ENCODE data around the gene PHF21A. TPM values are rescaled to one million over a fixed set of nuclear protein-coding genes. Genes with fewer than 3 reads are reported as not detected.
"Not testable (repeated sequence)": the region's sequence is repeated elsewhere in the genome, so short reads cannot be mapped to it uniquely, and the experiment has no call there.

Gene PHF21A
- total and polyA plus RNA-seq, 2 donors: 24.3 to 36.6 TPM

DNA sequence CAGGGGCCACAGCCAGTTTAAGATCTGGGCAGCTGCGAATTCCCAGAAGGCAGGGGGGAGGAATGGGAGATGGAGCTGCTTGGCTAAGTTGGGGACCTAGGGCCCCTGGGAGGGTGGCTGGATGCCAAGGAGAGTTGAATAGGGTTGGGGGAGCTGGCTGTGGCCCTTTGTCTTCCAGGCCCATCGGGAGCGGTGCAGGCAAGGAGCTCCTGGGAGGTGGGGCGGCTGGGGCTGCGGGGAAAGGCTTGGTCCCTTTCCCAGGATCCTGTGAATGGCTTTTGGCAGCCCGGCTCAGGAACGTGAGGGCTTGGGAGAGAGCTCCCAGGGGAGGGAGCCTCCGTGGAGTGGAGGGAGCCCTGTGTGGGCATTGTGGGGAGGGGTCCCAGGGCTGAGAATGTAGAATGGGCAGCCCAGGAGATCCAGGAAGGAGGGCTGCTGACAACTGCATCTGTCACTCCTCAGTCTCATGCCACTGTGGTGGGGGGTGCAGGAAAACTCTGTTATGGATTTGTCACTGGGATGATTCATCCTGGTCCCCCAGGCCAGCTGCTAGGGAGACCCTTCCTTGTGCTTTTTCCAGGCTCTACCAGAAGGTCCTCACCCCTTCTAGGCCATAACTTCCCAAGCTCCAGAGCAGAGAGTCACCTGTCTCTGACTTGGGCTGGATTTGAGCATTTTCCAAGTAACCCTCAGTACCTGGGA is 220.2 kb downstream of the PHF21A start:
- peaks cover 2% of the 10 kb centered on the region for H3K4me1 ChIP-seq (ENCODE audit: insufficient read depth)
- no peaks in the 10 kb centered on the region for H3K36me3 ChIP-seq (ENCODE audit: insufficient read depth)
- H3K27ac ChIP-seq (ENCODE audit: low read depth): no peak overlapping the region
- DNase-seq (ENCODE audit: extremely low spot score): no peak
- WGBS: 11% methylated on average over 8 of the region's 8 CpGs
- no peak overlapping the region for H3K4me3 ChIP-seq (ENCODE audit: low read depth, low read length)

DNA sequence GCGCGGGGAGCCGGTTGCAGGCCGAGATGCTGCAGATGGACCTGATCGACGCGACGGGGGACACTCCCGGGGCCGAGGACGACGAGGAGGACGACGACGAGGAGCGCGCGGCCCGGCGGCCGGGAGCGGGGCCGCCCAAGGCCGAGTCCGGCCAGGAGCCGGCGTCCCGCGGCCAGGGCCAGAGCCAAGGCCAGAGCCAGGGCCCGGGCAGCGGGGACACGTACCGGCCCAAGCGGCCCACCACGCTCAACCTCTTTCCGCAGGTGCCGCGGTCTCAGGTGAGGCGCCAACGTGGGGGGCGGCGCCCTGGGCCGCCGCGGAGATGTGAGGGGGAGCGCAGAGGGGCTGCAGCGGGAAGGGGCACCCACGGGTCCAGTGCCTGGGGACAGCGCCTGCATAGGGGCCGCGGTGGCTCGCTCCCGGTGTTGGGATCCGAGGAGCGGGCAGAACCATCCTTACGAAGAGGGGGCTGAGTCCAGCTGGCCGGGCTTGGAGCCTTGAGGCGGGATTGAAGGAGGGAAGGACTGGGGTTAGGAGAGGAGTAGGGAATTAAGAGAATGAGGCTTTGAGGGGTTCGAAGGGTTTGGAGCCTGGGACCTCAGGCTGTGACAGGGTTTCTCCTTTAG is 221.0 kb downstream of the PHF21A start:
- not testable (repeated sequence) for H3K4me1 ChIP-seq (ENCODE audit: insufficient read depth); DNase-seq (ENCODE audit: extremely low spot score); H3K27ac ChIP-seq (ENCODE audit: low read depth); H3K36me3 ChIP-seq (ENCODE audit: insufficient read depth)
- WGBS: 2% methylated on average over 38 of the region's 59 CpGs
- peak overlapping the region; percentile 57 for H3K4me3 ChIP-seq (ENCODE audit: low read depth, low read length)

DNA sequence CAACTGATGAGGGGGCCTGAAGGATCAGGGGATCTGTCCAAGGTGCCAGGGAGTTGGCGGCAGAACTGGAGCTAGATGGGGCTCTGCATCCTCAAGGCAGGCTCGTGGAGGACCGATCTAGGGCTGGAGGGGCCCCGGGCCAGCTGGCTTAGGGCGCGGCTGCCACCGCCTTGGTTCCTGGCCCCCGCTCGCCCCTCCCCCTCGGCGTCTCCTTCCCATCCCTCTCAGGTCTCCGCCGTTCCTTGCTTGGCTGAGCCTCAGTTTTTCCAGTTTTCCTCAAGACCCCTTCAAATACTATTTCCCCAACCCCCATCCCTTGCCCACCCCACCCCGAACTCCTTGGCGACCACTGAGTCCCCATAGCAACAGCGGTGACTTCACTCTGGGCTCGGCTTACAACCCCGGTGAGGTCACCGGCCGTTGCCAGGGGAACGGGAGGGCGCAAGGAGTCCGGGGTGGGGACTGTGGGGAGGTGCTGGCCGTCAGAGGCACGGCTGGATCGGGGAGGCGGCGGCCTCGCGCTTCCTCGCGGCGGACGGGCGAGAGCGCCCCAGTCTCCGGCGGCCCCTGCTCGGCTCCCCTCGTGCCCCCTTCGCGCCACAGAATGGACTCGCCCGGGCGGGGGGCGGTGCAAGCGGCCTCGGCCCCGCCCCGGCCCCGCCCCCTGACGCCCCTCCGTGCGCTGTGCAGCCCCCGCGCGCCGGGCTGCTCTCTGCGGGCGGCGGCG is 221.6 kb downstream of the PHF21A start:
- H3K27ac ChIP-seq (ENCODE audit: low read depth): no peak overlapping the region
- H3K4me3 ChIP-seq (ENCODE audit: low read depth, low read length): peak overlapping the region; percentile 57
- WGBS: 1% methylated on average over 62 of the region's 62 CpGs
- peaks cover 2% of the 10 kb centered on the region for H3K4me1 ChIP-seq (ENCODE audit: insufficient read depth)
- H3K36me3 ChIP-seq (ENCODE audit: insufficient read depth): no peaks in the 10 kb centered on the region
- DNase-seq (ENCODE audit: extremely low spot score): peak; percentile 76

DNA sequence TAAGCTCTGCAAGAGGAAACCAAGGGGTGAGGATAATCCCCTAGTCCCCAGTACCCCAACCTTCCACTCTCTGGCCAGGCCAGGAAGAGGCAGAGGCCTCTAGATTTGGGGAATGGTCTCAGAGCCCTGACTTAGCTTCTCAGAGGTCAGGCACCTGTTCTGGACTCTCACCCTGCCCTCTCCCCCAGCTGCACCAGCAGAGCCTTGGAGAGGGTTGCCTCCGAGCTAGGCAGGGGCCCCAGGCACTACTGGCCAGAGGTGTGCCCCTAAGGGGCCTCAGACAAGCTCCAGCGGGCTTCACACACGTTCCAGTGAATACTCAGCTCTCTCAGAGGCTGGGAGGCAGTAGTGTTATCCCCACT is 222.2 kb downstream of the PHF21A start:
- Histone ChIP-seq H3K4me1 (ENCODE audit: insufficient read depth) (peaks cover 2% of the 10 kb centered on the region), H3K36me3 (ENCODE audit: insufficient read depth) (no peaks in the 10 kb centered on the region), H3K4me3 (ENCODE audit: low read depth, low read length) (no peak overlapping the region), H3K27ac (ENCODE audit: low read depth) (no peak overlapping the region)
- no peak for DNase-seq (ENCODE audit: extremely low spot score)
- 8% methylated on average over 3 of the region's 3 CpGs for WGBS

DNA sequence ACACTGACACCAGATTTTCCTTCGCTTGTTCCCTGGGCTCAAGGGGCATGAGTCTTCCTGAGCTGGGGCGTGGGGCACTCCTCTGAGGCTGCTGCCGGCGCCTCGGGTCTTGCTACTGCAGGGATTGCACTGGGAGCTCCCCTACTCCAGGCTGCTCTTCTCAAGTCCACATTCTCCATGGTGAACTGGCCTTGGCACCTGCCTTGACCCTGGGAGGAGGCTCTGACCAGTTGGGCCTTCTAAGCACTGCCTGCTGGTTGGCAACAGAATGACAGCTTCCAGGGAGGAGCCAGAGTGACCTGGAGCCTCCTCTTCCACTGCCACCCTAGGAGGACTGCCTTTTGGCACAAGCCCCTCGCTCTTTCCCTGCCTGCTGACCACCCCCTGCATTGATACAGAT is 223.7 kb downstream of the PHF21A start:
- H3K27ac ChIP-seq (ENCODE audit: low read depth): no peak overlapping the region
- 91% methylated on average over 6 of the region's 6 CpGs for WGBS
- no peaks in the 10 kb centered on the region for H3K36me3 ChIP-seq (ENCODE audit: insufficient read depth)
- H3K4me3 ChIP-seq (ENCODE audit: low read depth, low read length): no peak overlapping the region
- no peak for DNase-seq (ENCODE audit: extremely low spot score)
- peaks cover 2% of the 10 kb centered on the region for H3K4me1 ChIP-seq (ENCODE audit: insufficient read depth)

DNA sequence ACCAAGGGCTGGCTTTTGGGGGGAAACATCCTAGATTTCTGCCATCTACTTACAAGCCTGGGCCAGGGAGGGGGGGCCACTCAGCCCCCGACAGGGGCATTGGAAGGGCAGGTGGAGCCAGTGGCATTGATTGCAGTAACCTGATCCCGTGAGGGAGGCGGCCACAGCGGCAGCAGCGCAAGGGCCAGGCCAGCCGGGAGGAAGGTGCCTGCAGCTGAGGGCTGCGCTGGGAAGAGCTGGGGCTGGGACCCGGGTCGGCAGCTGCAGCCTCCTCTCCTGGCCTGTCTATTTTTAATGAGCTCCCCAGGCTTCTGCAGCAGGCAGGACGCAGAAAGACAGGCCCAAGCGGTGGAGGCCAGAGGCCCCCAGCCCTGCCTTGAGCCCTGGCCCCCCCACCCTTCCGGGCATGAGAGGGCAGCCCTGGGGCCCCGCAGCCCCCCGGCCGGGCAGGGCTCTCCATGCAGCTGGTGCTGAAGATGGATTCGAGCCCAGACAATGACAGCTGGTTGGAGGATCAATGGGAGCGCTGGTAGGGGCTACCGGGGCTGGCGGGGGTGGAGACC is 224.8 kb downstream of the PHF21A start:
- Histone ChIP-seq H3K4me1 (ENCODE audit: insufficient read depth) (peaks cover 2% of the 10 kb centered on the region), H3K27ac (ENCODE audit: low read depth) (no peak overlapping the region), H3K4me3 (ENCODE audit: low read depth, low read length) (no peak overlapping the region), H3K36me3 (ENCODE audit: insufficient read depth) (no peaks in the 10 kb centered on the region)
- WGBS: 15% methylated on average over 19 of the region's 19 CpGs
- no peak for DNase-seq (ENCODE audit: extremely low spot score)

DNA sequence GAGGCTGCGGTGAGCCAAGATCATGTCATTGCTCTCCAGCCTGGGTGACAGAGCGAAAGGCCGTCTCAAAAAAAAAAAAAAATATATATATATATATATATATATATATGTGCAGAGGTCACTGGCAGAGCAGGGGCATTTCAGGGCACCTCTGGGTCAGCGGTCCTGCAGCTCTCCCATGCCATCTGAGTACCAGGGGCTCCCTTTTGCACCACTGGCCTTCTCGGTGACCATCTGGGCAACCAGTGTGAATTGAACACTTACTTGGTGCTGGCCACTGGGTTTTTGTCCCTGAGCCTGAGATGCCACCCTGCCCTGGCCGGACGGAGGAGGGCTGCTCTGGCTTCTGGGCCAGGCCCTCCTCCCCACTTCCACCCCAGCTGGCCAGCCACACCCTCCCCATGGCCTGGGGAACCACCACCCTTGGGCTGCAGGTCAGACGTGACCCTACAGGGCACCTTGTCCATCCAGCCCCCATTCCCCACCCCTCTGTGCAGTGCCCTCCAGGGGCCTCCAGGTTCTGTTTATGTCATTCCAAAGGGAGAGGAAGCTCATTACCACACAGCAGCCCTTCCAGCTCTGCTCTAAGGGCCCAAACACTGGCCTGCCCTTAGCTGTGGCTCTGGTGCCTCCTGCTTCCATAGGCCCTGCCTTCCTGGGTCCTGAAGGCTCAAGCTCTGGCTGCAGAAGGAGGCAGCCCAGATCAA is 225.5 kb downstream of the PHF21A start:
- 90% methylated on average over 8 of the region's 8 CpGs for WGBS
- Histone ChIP-seq H3K4me1 (ENCODE audit: insufficient read depth) (peaks cover 2% of the 10 kb centered on the region), H3K36me3 (ENCODE audit: insufficient read depth) (no peaks in the 10 kb centered on the region), H3K27ac (ENCODE audit: low read depth) (no peak overlapping the region), H3K4me3 (ENCODE audit: low read depth, low read length) (no peak overlapping the region)
- no peak for DNase-seq (ENCODE audit: extremely low spot score)

DNA sequence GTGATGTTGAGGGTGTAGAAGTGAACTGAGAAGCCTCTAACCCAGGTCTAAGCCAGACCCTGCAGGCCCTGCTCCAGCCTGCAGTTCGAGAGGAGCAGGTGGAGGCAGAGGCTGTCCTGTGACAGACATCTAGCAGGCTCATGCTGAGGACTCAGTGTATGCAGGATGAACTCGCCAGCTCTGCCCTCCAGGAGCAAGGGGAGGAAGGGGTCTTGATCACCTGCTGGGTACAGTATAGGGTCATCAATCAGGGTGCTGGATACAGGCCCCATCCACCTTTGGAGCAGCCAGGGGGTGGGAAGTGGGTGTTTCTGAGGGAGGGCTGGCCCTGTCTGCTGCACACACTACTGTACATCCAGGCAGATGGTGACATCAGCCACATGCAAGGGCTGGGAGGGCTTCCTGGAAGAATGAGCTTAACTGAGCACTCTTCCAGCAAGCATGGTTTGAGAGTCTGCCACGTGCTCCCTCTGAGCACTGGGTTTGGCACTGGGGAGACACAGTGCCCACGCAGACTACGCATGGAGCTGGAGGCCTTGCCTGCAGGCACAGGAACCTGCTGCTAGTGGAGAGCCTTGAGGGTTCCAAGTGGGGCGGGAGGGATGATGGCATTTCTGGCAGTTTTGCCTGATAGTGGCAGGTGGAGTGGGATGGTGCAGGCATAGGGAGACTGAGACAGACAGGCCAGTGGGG is 226.6 kb downstream of the PHF21A start:
- WGBS: 85% methylated on average over 6 of the region's 6 CpGs
- peaks cover 2% of the 10 kb centered on the region for H3K4me1 ChIP-seq (ENCODE audit: insufficient read depth)
- no peak overlapping the region for H3K4me3 ChIP-seq (ENCODE audit: low read depth, low read length)
- H3K36me3 ChIP-seq (ENCODE audit: insufficient read depth): no peaks in the 10 kb centered on the region
- no peak overlapping the region for H3K27ac ChIP-seq (ENCODE audit: low read depth)
- no peak for DNase-seq (ENCODE audit: extremely low spot score)

DNA sequence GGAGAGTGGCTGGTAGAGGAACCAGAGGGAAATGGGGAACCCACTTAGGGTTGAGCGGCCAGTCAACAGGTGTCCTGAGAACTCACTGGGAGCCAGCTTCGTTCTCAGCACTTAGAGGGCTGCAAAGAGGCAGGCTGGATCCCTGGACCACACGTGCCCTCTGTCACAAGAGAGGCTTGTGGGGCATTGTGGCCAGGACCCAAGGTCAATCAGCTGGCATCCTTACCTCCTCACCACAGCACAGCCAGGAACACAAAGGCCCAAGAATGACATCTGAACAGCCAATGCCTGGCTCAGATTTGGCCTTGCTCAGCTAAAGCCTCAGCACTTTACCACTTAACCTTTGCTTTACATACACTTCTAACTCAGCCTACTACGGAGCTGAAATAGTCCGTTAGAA is 228.4 kb downstream of the PHF21A start:
- Histone ChIP-seq H3K4me1 (ENCODE audit: insufficient read depth) (no peaks in the 10 kb centered on the region), H3K27ac (ENCODE audit: low read depth) (no peak overlapping the region), H3K36me3 (ENCODE audit: insufficient read depth) (no peaks in the 10 kb centered on the region), H3K4me3 (ENCODE audit: low read depth, low read length) (no peak overlapping the region)
- WGBS: 78% methylated on average over 5 of the region's 5 CpGs
- DNase-seq (ENCODE audit: extremely low spot score): no peak

DNA sequence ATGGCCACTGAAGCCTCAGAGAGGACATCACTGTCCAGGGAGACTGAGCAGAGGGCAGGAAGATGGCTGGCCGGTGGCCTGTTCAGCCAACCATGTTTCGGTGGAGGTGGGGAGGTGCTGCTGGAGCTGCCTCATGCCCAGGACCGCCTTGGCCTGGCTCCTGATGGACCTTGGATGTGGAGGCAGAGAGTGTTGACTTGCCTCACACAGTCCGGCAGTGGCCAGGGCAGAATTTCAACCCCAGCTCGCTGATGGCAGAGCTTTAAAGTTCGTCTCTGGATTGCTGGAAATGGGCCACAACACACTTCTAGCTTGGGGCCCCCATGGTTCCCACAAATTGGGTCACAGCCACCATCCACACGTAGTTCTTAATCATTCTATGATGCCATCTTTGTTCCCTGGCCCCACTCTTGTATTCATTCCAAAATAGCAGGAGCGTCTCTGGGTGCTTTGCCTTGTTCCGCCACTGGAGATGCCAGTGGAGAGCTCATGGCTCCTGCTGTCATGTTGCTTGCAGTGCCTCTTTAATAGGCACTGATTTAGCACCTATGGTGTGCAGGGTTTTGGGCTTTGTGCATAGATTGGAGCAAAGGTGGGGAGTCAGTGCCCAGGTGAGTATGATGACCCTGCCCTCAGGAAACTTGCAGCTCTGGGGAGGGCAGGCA is 230.2 kb downstream of the PHF21A start:
- Histone ChIP-seq H3K36me3 (ENCODE audit: insufficient read depth) (no peaks in the 10 kb centered on the region), H3K4me3 (ENCODE audit: low read depth, low read length) (no peak overlapping the region), H3K4me1 (ENCODE audit: insufficient read depth) (no peaks in the 10 kb centered on the region), H3K27ac (ENCODE audit: low read depth) (no peak overlapping the region)
- WGBS: 78% methylated on average over 9 of the region's 9 CpGs
- no peak for DNase-seq (ENCODE audit: extremely low spot score)

DNA sequence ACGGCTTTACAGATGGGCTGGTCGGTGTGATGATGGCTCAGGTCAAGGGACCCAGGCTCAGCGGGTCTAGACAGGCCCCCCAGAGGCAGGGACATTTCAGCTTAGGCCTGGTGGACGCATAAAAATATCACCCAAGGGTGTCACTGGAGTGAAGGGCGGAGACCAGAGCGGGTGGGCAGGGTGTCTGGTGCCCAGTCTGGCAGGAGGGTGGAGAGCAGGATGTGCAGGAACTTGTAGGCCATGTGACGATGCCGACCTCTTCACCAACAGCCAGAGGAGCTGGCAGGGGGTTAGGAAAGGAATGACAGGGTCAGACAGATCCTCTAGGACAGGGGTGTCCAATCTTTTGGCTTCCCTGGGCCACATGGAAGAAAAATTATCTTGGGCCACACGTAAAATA is 231.3 kb downstream of the PHF21A start:
- H3K36me3 ChIP-seq (ENCODE audit: insufficient read depth): no peaks in the 10 kb centered on the region
- no peak overlapping the region for H3K4me3 ChIP-seq (ENCODE audit: low read depth, low read length)
- no peak for DNase-seq (ENCODE audit: extremely low spot score)
- 86% methylated on average over 9 of the region's 9 CpGs for WGBS
- no peak overlapping the region for H3K27ac ChIP-seq (ENCODE audit: low read depth)
- no peaks in the 10 kb centered on the region for H3K4me1 ChIP-seq (ENCODE audit: insufficient read depth)

DNA sequence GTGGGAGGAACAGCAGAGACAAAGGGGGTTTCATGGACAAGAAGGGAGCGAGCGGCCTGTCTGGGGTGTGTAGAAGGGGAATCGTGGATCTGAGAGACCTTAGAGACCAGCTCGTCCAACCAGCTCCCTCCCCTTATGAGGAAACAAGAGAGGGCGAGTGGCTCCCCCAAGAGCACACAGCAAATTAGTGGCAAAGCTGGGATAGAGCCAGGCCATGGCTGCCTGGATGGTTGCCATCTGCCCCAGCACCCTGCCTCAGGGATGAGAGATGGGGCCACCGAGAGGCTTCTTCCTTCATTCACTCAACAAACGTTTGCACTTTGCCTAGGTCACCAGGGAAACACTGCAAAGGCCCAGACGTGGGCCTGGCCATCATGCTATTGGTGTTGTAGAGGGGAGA is 231.7 kb downstream of the PHF21A start:
- 83% methylated on average over 8 of the region's 8 CpGs for WGBS

DNA sequence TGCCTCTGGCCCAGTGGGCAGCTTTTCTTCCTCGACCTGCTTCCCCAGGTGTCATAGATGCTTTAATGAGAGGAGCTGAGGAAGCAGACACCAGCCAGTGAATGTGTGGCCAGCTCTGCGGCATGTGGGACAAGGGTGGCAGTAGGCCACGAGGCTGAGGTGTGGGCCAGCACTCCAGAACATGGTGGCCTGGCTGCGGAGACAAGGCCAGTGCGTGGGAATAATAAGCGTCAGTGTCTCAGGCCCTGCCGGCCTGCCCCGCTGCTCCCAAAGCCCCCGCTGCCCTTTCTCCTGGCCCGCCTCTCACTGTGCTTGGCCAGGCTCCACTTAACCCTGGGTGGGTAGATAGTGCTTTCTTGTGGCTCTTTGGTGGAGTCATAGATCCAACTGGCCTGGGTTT is 233.7 kb downstream of the PHF21A start:
- WGBS: 86% methylated on average over 10 of the region's 10 CpGs
- DNase-seq (ENCODE audit: extremely low spot score): no peak
- H3K36me3 ChIP-seq (ENCODE audit: insufficient read depth): no peaks in the 10 kb centered on the region
- no peaks in the 10 kb centered on the region for H3K4me1 ChIP-seq (ENCODE audit: insufficient read depth)
- H3K27ac ChIP-seq (ENCODE audit: low read depth): no peak overlapping the region
- H3K4me3 ChIP-seq (ENCODE audit: low read depth, low read length): no peak overlapping the region

More for the DNA sequence above, 231.7 kb downstream of the PHF21A start:
- Histone ChIP-seq H3K4me3 (ENCODE audit: low read depth, low read length) (no peak overlapping the region), H3K36me3 (ENCODE audit: insufficient read depth) (no peaks in the 10 kb centered on the region), H3K27ac (ENCODE audit: low read depth) (no peak overlapping the region), H3K4me1 (ENCODE audit: insufficient read depth) (no peaks in the 10 kb centered on the region)
- DNase-seq (ENCODE audit: extremely low spot score): no peak

All from urinary bladder (tissue), 4 donors.